Lower lobe of right lung (tissue), 2 donors: ENCODE data around the gene EFEMP2. TPM values are rescaled to one million over a fixed set of nuclear protein-coding genes. Genes with fewer than 3 reads are reported as not detected.

Experiments
- ATAC-seq, 2 donors: fragments of 200-7000 bp; cut with Tn5 transposase; one replicate each; pipeline ENCODE4 v1.9.1; 2020 to 2022; ENCODE audit warnings: mild to moderate bottlenecking in 2 of 2, moderate library complexity in 2 of 2
- DNase-seq: peaks from one replicate; pipeline ENCODE4 v3.0.0-alpha.2; 2020
- H3K27ac ChIP-seq: fragments of 200-600 bp; one replicate; pipeline ENCODE4 v1.8.0; 2022
- H3K27me3 ChIP-seq: fragments of 200-600 bp; one replicate; pipeline ENCODE4 v1.8.0; 2022; ENCODE audit warnings: low read depth
- H3K36me3 ChIP-seq: fragments of 200-600 bp; one replicate; pipeline ENCODE4 v1.8.0; 2022; ENCODE audit warnings: mild to moderate bottlenecking
- H3K4me1 ChIP-seq: fragments of 200-600 bp; one replicate; pipeline ENCODE4 v1.8.0; 2022
- H3K4me3 ChIP-seq: fragments of 200-600 bp; one replicate; pipeline ENCODE4 v1.8.0; 2022; ENCODE audit warnings: mild to moderate bottlenecking
- H3K9me3 ChIP-seq: fragments of 200-600 bp; one replicate; pipeline ENCODE4 v1.8.0; 2022
- intact Hi-C: fragments of 100-400 bp; cut with DNase I; formaldehyde crosslinking; loops from one replicate; pipeline ENCODE4 v1.11.0; 2022
- total RNA-seq: library from RNA; stranded (reverse); fragmentation: NEBNext Ultra II Directional; extraction: Animal tissue kit (Norgen Biotek cat#: 25700); gene quantifications from one replicate; pipeline ENCODE4 v1.2.1, GENCODE V29; 2021
- TF ChIP-seq, protein P1 (sequence below): fragments of 200-600 bp; IDR thresholded peaks from one replicate; pipeline ENCODE4 v1.8.0; 2022; ENCODE audit warnings: antibody characterized with exemption, mild to moderate bottlenecking
- donor health status: DM: no; HTN: yes; CAD: no; lungs with severe emphysema.

The EFEMP2 gene
- total RNA-seq, 1 donor from 2014 or later: 53.9 TPM

DNA sequence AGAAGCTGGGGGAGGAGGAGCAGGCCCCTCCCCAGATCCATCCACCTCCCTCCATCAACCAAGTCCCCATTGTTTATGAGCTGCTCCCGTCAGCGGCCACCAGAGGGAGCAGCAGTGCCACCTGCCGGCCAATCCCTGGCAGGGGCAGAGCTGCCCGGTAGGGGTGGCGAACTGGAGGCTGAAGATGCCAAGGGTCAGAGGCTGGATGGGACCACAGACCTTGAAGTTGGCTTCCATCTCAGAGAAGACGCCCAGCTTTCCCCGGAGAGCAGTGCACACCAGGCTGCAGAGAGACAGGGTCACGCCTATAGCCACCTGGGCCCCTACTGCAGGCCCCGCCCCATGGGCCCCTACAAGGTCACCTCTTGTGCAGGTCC, 12.1 kb upstream of the EFEMP2 start:
- H3K36me3 ChIP-seq: peaks cover 44% of the 10 kb centered on the region
- no peak overlapping the region for H3K4me3 ChIP-seq
- TF ChIP-seq, protein P1, sequence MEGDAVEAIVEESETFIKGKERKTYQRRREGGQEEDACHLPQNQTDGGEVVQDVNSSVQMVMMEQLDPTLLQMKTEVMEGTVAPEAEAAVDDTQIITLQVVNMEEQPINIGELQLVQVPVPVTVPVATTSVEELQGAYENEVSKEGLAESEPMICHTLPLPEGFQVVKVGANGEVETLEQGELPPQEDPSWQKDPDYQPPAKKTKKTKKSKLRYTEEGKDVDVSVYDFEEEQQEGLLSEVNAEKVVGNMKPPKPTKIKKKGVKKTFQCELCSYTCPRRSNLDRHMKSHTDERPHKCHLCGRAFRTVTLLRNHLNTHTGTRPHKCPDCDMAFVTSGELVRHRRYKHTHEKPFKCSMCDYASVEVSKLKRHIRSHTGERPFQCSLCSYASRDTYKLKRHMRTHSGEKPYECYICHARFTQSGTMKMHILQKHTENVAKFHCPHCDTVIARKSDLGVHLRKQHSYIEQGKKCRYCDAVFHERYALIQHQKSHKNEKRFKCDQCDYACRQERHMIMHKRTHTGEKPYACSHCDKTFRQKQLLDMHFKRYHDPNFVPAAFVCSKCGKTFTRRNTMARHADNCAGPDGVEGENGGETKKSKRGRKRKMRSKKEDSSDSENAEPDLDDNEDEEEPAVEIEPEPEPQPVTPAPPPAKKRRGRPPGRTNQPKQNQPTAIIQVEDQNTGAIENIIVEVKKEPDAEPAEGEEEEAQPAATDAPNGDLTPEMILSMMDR: peak; percentile 99
- H3K27ac ChIP-seq: no peak overlapping the region
- intact Hi-C loops: loop anchor here (10.0 kb wide), 1 partner anchor 100 kb away; no protein-coding TSS in a partner anchor
- H3K27me3 ChIP-seq: no peaks in the 10 kb centered on the region
- H3K9me3 ChIP-seq: no peaks in the 10 kb centered on the region
- ATAC-seq (peak; percentile 44 to 55), DNase-seq (peak; percentile 85)
- H3K4me1 ChIP-seq: peaks cover 28% of the 10 kb centered on the region

DNA sequence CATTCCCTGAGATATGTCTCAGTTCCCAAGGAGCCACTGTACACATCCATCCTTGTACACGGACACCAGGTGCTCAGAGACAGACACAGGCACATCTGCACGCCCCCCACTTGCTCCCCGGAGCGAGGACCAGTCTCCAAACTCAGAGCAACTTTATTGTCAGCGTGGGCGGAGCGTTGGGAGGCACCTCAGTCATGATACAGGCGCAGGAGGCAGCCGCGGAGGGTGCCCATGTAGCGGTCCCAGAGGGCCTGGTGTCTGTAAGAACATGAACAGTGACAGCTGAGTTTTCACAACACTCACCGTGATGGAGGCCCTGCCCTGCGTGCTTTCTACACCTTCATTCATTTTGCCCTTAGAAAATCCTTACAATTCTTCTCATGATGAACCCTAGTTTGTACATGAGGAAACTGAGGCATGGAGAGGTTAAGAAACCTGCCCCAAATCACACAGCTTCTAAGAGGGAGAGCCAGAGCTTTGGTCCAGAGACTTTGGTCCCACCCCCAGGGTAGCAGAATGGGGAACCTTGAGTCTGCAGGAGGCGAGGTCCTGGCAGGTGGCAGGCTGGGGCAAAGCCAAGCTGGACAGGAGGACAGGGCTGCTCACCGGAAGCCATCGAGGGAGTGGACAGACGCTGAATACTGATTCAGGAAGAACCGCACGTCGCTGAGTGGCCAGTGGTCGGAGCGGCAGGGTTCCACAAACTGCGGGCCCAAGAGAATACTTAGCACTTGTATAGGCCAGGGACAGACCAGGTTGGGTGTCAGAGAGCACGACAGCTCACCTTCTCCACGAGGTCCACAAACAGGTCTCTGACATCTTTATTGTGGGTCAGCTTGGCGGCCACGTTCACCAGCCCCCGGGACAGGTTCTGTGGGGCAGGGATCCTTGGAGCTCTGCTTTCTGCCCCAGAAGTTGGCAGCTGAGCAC, 11.5 kb upstream of the EFEMP2 start:
- Histone ChIP-seq H3K4me3 (no peak overlapping the region), H3K27me3 (no peaks in the 10 kb centered on the region), H3K9me3 (no peaks in the 10 kb centered on the region), H3K27ac (no peak overlapping the region), H3K36me3 (peaks cover 44% of the 10 kb centered on the region), H3K4me1 (peaks cover 21% of the 10 kb centered on the region)
- intact Hi-C loops: loop anchor here (10.0 kb wide), 1 partner anchor 101 kb away; no protein-coding TSS in a partner anchor
- TF ChIP-seq, protein P1: no peak
- DNase-seq (peak; percentile 44), ATAC-seq (no peak)

- no peaks in the 10 kb centered on the region for H3K9me3 ChIP-seq
- peak; percentile 37 for DNase-seq
- ATAC-seq: no peak
- H3K36me3 ChIP-seq: peaks cover 44% of the 10 kb centered on the region
- H3K27ac ChIP-seq: no peak overlapping the region
- peaks cover 17% of the 10 kb centered on the region for H3K4me1 ChIP-seq
- no peaks in the 10 kb centered on the region for H3K27me3 ChIP-seq
- intact Hi-C loops: loop anchor here (10.0 kb wide), 1 partner anchor 102 kb away; no protein-coding TSS in a partner anchor
- H3K4me3 ChIP-seq: no peak overlapping the region
- TF ChIP-seq, protein P1: no peak
Measured at GRCh38 chr11:65883058-65883761, 10.6 kb upstream of the EFEMP2 start.

- Histone ChIP-seq H3K27ac (no peak overlapping the region), H3K36me3 (peaks cover 43% of the 10 kb centered on the region), H3K27me3 (no peaks in the 10 kb centered on the region), H3K9me3 (no peaks in the 10 kb centered on the region), H3K4me3 (no peak overlapping the region), H3K4me1 (peaks cover 11% of the 10 kb centered on the region)
- intact Hi-C loops: loop anchor here (10.0 kb wide), 1 partner anchor 102 kb away; no protein-coding TSS in a partner anchor
- ATAC-seq (no peak), DNase-seq (peak; percentile 43)
- TF ChIP-seq, protein P1: no peak
Measured at GRCh38 chr11:65882120-65883057, 9.8 kb upstream of the EFEMP2 start.
